Measurements from ENCODE around the gene ATR.

The ATR gene

DNA sequence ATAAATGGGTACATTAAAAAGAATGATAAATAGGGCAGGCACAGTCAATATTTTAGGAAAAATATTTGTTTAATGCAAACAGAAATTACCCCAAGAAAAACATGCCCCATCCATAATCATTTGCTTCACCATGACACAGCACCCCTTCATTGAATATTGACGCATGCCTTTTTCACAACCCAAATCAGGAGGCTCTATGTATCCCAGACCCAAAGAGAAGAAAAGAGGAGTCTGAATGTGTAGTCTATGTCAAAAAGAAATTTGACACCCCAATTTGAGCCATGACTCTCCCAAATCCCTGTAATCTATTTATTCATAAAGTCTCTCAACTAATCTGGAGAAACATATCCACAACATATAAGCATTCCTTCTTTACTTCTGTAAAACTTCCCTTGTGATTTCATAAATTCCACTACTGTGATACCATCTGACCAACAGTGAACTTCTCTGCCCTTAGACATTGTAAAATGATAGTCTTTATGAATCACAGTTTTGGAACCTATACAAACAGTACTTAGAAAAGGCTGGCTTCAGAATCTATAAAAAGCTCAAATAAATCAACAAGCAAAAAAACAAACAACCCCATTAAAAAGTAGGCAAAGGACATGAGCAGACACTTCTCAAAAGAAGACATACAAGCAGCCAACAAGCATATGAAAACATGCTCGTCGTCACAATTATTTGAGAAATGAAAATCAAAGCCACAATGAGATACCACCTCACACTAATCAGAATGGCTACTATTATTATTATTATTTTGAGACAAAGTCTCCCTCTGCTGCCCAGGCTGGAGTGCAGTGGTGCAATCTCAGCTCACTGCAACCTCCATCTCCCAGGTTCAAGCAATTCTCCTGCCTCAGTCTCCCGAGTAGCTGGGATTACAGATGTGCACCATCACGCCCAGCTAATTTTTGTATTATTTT lies 77.3 kb downstream of the ATR start:
- Histone ChIP-seq H3K27me3 (ENCODE audit: control insufficient read depth in 2 of 2, insufficient read depth in 2 of 2, low read length in 2 of 2) (no peaks in the 10 kb centered on the region), H3K9ac (ENCODE audit: low read depth in 1 of 2, low read length in 2 of 2) (no peak overlapping the region), H3K27ac (ENCODE audit: low read depth in 2 of 2, low read length in 2 of 2) (no peak overlapping the region), H3K4me1 (ENCODE audit: control insufficient read depth in 2 of 2, insufficient read depth in 2 of 2, low read length in 2 of 2) (no peaks in the 10 kb centered on the region), H3K9me3 (ENCODE audit: control insufficient read depth in 2 of 2, low read length in 2 of 2) (no peaks in the 10 kb centered on the region), H3K4me3 (ENCODE audit: low read length in 2 of 2) (no peak overlapping the region), H3K36me3 (ENCODE audit: control insufficient read depth in 2 of 2, insufficient read depth in 2 of 2, low read length in 2 of 2) (peaks cover 10 to 12% of the 10 kb centered on the region in 2 donors)

GRCh38 chr3:142500211-142500610 lies 78.3 kb downstream of the ATR start:
- Histone ChIP-seq H3K36me3 (ENCODE audit: control insufficient read depth in 2 of 2, insufficient read depth in 2 of 2, low read length in 2 of 2) (peaks cover 6 to 14% of the 10 kb centered on the region in 2 donors), H3K27ac (ENCODE audit: low read depth in 2 of 2, low read length in 2 of 2) (no peak overlapping the region), H3K4me1 (ENCODE audit: control insufficient read depth in 2 of 2, insufficient read depth in 2 of 2, low read length in 2 of 2) (no peaks in the 10 kb centered on the region), H3K9ac (ENCODE audit: low read depth in 1 of 2, low read length in 2 of 2) (no peak overlapping the region), H3K27me3 (ENCODE audit: control insufficient read depth in 2 of 2, insufficient read depth in 2 of 2, low read length in 2 of 2) (no peaks in the 10 kb centered on the region), H3K4me3 (ENCODE audit: low read length in 2 of 2) (no peak overlapping the region), H3K9me3 (ENCODE audit: control insufficient read depth in 2 of 2, low read length in 2 of 2) (no peaks in the 10 kb centered on the region)

GRCh38 chr3:142498397-142499180 lies 79.9 kb downstream of the ATR start:
- Histone ChIP-seq H3K27me3 (ENCODE audit: control insufficient read depth in 2 of 2, insufficient read depth in 2 of 2, low read length in 2 of 2) (no peaks in the 10 kb centered on the region), H3K4me1 (ENCODE audit: control insufficient read depth in 2 of 2, insufficient read depth in 2 of 2, low read length in 2 of 2) (no peaks in the 10 kb centered on the region), H3K36me3 (ENCODE audit: control insufficient read depth in 2 of 2, insufficient read depth in 2 of 2, low read length in 2 of 2) (peaks cover 11 to 14% of the 10 kb centered on the region in 2 donors), H3K27ac (ENCODE audit: low read depth in 2 of 2, low read length in 2 of 2) (no peak overlapping the region), H3K9ac (ENCODE audit: low read depth in 1 of 2, low read length in 2 of 2) (no peak overlapping the region), H3K4me3 (ENCODE audit: low read length in 2 of 2) (no peak overlapping the region), H3K9me3 (ENCODE audit: control insufficient read depth in 2 of 2, low read length in 2 of 2) (no peaks in the 10 kb centered on the region)

GRCh38 chr3:142497729-142498128 lies 80.8 kb downstream of the ATR start:
- Histone ChIP-seq H3K36me3 (ENCODE audit: control insufficient read depth in 2 of 2, insufficient read depth in 2 of 2, low read length in 2 of 2) (peaks cover 11 to 12% of the 10 kb centered on the region in 2 donors), H3K27ac (ENCODE audit: low read depth in 2 of 2, low read length in 2 of 2) (no peak overlapping the region), H3K9me3 (ENCODE audit: control insufficient read depth in 2 of 2, low read length in 2 of 2) (no peaks in the 10 kb centered on the region), H3K4me1 (ENCODE audit: control insufficient read depth in 2 of 2, insufficient read depth in 2 of 2, low read length in 2 of 2) (no peaks in the 10 kb centered on the region), H3K27me3 (ENCODE audit: control insufficient read depth in 2 of 2, insufficient read depth in 2 of 2, low read length in 2 of 2) (no peaks in the 10 kb centered on the region), H3K9ac (ENCODE audit: low read depth in 1 of 2, low read length in 2 of 2) (no peak overlapping the region), H3K4me3 (ENCODE audit: low read length in 2 of 2) (no peak overlapping the region)

- no peaks in the 10 kb centered on the region for H3K4me1 ChIP-seq (ENCODE audit: control insufficient read depth in 2 of 2, insufficient read depth in 2 of 2, low read length in 2 of 2)
- no peak overlapping the region for H3K27ac ChIP-seq (ENCODE audit: low read depth in 2 of 2, low read length in 2 of 2)
- H3K36me3 ChIP-seq (ENCODE audit: control insufficient read depth in 2 of 2, insufficient read depth in 2 of 2, low read length in 2 of 2) = peaks cover 23 to 24% of the 10 kb centered on the region in 2 donors
- H3K4me3 ChIP-seq (ENCODE audit: low read length in 2 of 2) = no peak overlapping the region
- no peak overlapping the region for H3K9ac ChIP-seq (ENCODE audit: low read depth in 1 of 2, low read length in 2 of 2)
- no peaks in the 10 kb centered on the region for H3K9me3 ChIP-seq (ENCODE audit: control insufficient read depth in 2 of 2, low read length in 2 of 2)
- no peaks in the 10 kb centered on the region for H3K27me3 ChIP-seq (ENCODE audit: control insufficient read depth in 2 of 2, insufficient read depth in 2 of 2, low read length in 2 of 2)
Observed at GRCh38 chr3:142495103-142495502, 83.4 kb downstream of the ATR start.

DNA sequence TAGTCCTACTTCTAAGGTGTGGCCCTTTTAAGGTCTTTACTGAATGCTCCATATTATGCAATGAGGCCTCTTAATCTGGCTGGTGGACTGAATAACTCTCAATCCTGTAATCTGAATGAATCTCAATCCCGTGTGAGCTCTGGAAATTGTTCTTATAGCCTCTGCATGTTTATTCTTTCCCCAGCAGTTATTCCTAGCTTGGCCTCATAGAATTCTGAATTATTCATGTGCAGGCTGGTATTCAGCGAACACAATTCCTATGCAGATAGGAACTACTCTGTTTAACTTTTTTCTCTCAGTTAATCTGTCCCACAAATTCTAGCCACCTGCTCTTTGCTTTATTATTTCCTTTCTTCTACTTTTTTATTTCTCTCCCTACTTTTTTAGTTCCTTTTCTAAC lies 86.3 kb downstream of the ATR start:
- Histone ChIP-seq H3K9ac (ENCODE audit: low read depth in 1 of 2, low read length in 2 of 2) (no peak overlapping the region), H3K9me3 (ENCODE audit: control insufficient read depth in 2 of 2, low read length in 2 of 2) (no peaks in the 10 kb centered on the region), H3K4me1 (ENCODE audit: control insufficient read depth in 2 of 2, insufficient read depth in 2 of 2, low read length in 2 of 2) (no peaks in the 10 kb centered on the region), H3K27ac (ENCODE audit: low read depth in 2 of 2, low read length in 2 of 2) (no peak overlapping the region), H3K27me3 (ENCODE audit: control insufficient read depth in 2 of 2, insufficient read depth in 2 of 2, low read length in 2 of 2) (no peaks in the 10 kb centered on the region), H3K4me3 (ENCODE audit: low read length in 2 of 2) (no peak overlapping the region), H3K36me3 (ENCODE audit: control insufficient read depth in 2 of 2, insufficient read depth in 2 of 2, low read length in 2 of 2) (peaks cover 31 to 35% of the 10 kb centered on the region in 2 donors)

DNA sequence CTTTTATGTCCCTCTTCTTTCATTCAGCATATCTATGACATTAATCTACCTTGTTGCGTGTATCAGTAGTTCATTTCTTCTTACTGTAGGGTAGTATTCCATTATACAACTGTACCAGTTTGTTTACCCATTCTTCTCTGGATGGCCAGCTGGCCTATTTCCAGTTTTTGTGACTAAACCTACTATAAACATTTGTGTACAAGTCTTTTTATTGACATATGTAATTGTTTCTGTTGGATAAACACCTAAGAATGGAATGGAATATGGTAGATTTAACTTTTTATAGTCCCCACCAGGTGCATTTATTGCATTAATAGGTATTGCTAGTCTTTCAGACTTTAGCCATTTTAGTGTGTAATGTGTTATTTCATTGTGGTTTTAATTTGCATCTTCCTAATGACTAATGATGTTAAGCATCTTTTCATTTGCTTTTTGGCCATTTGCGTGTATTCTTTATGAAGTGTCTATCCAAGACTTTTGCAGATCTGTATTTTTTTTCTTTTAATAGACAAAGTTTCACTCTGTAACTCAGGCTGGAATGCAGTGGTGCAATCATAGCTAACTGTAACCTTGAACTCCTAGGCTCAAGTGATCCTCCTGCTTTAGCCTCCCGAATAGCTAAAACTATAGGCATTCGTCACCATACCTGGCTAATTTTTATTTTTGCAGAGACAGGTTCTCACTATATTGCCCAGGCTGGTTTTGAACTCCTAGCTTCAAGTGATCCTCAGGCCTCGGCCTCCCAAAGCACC lies 88.8 kb downstream of the ATR start:
- no peaks in the 10 kb centered on the region for H3K4me1 ChIP-seq (ENCODE audit: control insufficient read depth in 2 of 2, insufficient read depth in 2 of 2, low read length in 2 of 2)
- H3K9ac ChIP-seq (ENCODE audit: low read depth in 1 of 2, low read length in 2 of 2) = no peak overlapping the region
- no peaks in the 10 kb centered on the region for H3K9me3 ChIP-seq (ENCODE audit: control insufficient read depth in 2 of 2, low read length in 2 of 2)
- H3K27ac ChIP-seq (ENCODE audit: low read depth in 2 of 2, low read length in 2 of 2) = no peak overlapping the region
- H3K27me3 ChIP-seq (ENCODE audit: control insufficient read depth in 2 of 2, insufficient read depth in 2 of 2, low read length in 2 of 2) = no peaks in the 10 kb centered on the region
- peaks cover 32 to 33% of the 10 kb centered on the region in 2 donors for H3K36me3 ChIP-seq (ENCODE audit: control insufficient read depth in 2 of 2, insufficient read depth in 2 of 2, low read length in 2 of 2)
- H3K4me3 ChIP-seq (ENCODE audit: low read length in 2 of 2) = no peak overlapping the region

DNA sequence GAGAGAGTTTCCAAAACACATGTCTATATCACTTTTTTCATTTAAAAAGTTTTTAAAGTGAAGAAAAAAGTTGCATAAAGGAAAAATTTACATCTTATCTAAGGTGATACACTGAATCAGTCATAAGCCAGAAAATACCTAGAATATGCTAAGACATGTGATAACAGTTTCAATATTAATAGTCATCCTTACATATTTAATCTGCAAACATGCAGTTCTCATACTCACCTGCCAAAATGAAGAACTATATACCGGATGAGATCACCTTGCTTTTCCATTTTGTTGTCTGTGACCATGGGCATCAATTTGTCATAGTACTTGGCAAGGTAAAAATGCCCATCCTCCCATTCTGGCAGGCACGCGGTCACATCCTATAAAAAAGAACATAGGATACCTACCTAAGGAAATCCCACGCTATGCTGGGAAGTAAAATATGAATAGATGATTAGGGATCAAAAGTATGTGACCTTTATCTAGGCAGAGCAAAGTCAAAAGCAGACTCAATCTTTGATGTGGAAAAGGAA lies 93.6 kb downstream of the ATR start:
- Histone ChIP-seq H3K27ac (ENCODE audit: low read depth in 2 of 2, low read length in 2 of 2) (no peak overlapping the region), H3K27me3 (ENCODE audit: control insufficient read depth in 2 of 2, insufficient read depth in 2 of 2, low read length in 2 of 2) (no peaks in the 10 kb centered on the region), H3K4me3 (ENCODE audit: low read length in 2 of 2) (no peak overlapping the region), H3K9ac (ENCODE audit: low read depth in 1 of 2, low read length in 2 of 2) (no peak overlapping the region), H3K4me1 (ENCODE audit: control insufficient read depth in 2 of 2, insufficient read depth in 2 of 2, low read length in 2 of 2) (no peaks in the 10 kb centered on the region), H3K36me3 (ENCODE audit: control insufficient read depth in 2 of 2, insufficient read depth in 2 of 2, low read length in 2 of 2) (peaks cover 34 to 48% of the 10 kb centered on the region in 2 donors), H3K9me3 (ENCODE audit: control insufficient read depth in 2 of 2, low read length in 2 of 2) (peaks cover 5 to 7% of the 10 kb centered on the region in 2 donors)

DNA sequence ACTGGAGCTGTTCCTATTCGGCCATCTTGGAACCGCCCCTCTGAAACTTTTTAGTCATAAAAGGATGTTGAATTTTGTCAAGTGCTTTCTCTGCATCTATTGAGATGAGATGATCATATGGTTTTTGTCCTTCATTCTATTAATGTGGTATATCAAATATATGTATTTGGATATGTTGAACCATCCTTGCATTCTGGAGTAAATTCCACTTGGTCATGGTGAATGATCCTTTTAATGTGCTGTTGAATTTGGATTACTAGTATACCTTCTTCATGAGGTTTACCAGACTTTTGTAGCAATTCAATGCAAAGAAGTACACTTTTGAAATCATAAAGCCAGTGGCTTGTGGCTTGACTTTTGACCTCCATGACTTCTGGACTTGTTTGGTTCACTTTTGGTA lies 97.3 kb downstream of the ATR start:
- Histone ChIP-seq H3K27ac (ENCODE audit: low read depth in 2 of 2, low read length in 2 of 2) (no peak overlapping the region), H3K36me3 (ENCODE audit: control insufficient read depth in 2 of 2, insufficient read depth in 2 of 2, low read length in 2 of 2) (peaks cover 22 to 35% of the 10 kb centered on the region in 2 donors), H3K9ac (ENCODE audit: low read depth in 1 of 2, low read length in 2 of 2) (no peak overlapping the region), H3K4me1 (ENCODE audit: control insufficient read depth in 2 of 2, insufficient read depth in 2 of 2, low read length in 2 of 2) (no peaks in the 10 kb centered on the region), H3K27me3 (ENCODE audit: control insufficient read depth in 2 of 2, insufficient read depth in 2 of 2, low read length in 2 of 2) (no peaks in the 10 kb centered on the region), H3K4me3 (ENCODE audit: low read length in 2 of 2) (no peak overlapping the region), H3K9me3 (ENCODE audit: control insufficient read depth in 2 of 2, low read length in 2 of 2) (peaks cover 5 to 7% of the 10 kb centered on the region in 2 donors)

Measured in mucosa of rectum (tissue), 2 donors.